Chondrocyte (in vitro differentiated cells): ENCODE results near the gene MLKL. TPM values are rescaled to one million over a fixed set of nuclear protein-coding genes. Genes with fewer than 3 reads are reported as not detected.
"Not testable (repeated sequence)": the region's sequence is repeated elsewhere in the genome, so short reads cannot be mapped to it uniquely, and the experiment has no call there.

Experiments
- DNase-seq: peaks from one replicate; pipeline ENCODE4 v3.0.0; 2021; ENCODE audit warnings: mixed read lengths, low spot score
- H3K27ac Mint-ChIP-seq: one replicate; pipeline ENCODE4 v1.8.0; 2021; ENCODE audit warnings: mild to moderate bottlenecking, moderate library complexity, mixed read lengths; ENCODE audit not compliant: unreplicated experiment
- H3K27me3 Mint-ChIP-seq: 2 replicates; pipeline ENCODE4 v1.8.0; 2021; ENCODE audit warnings: low read depth, mixed read lengths
- H3K36me3 Mint-ChIP-seq: 2 replicates; pipeline ENCODE4 v1.8.0; 2021; ENCODE audit warnings: low read depth, mixed read lengths
- H3K4me1 Mint-ChIP-seq: 2 replicates; pipeline ENCODE4 v1.8.0; 2021; ENCODE audit warnings: low read depth, mild to moderate bottlenecking, mixed read lengths
- H3K4me3 Mint-ChIP-seq: one replicate; pipeline ENCODE4 v1.8.0; 2021; ENCODE audit warnings: mild to moderate bottlenecking, moderate library complexity, mixed read lengths; ENCODE audit not compliant: unreplicated experiment
- H3K9me3 Mint-ChIP-seq: 2 replicates; pipeline ENCODE4 v1.8.0; 2021; ENCODE audit warnings: low read depth, mixed read lengths
- CTCF ChIP-seq: fragments of 200-600 bp; sonication (generic); IDR thresholded peaks from 2 replicates; pipeline ENCODE4 v1.5.0; 2021; ENCODE audit warnings: antibody characterized with exemption, mild to moderate bottlenecking, moderate library complexity
- total RNA-seq: library from RNA; stranded (reverse); gene quantifications from 3 replicates; pipeline ENCODE4 v1.2.1, GENCODE V29; 2021

Gene MLKL
- total RNA-seq, 1 donor from 2014 or later = 2.7 TPM

GRCh38 chr16:74682556-74682955 lies 18.1 kb downstream of the MLKL start:
- H3K36me3 Mint-ChIP-seq = no peaks in the 10 kb centered on the region
- no peaks in the 10 kb centered on the region for H3K9me3 Mint-ChIP-seq
- H3K27me3 Mint-ChIP-seq = no peaks in the 10 kb centered on the region
- TF ChIP-seq CTCF = no peak
- no peak overlapping the region for H3K27ac Mint-ChIP-seq
- no peak for DNase-seq
- peaks cover 2% of the 10 kb centered on the region for H3K4me1 Mint-ChIP-seq
- H3K4me3 Mint-ChIP-seq = no peak overlapping the region

- H3K4me3 Mint-ChIP-seq = no peak overlapping the region
Observed at GRCh38 chr16:74680681-74681080, 20.0 kb downstream of the MLKL start.

GRCh38 chr16:74679983-74680382 lies 20.7 kb downstream of the MLKL start:
- Mint-ChIP-seq H3K27me3 (no peaks in the 10 kb centered on the region), H3K36me3 (no peaks in the 10 kb centered on the region), H3K4me3 (no peak overlapping the region), H3K4me1 (peaks cover 2% of the 10 kb centered on the region), H3K27ac (no peak overlapping the region), H3K9me3 (no peaks in the 10 kb centered on the region)
- no peak for TF ChIP-seq CTCF
- DNase-seq = no peak

More at GRCh38 chr16:74680681-74681080, 20.0 kb downstream of the MLKL start:
- H3K36me3 Mint-ChIP-seq = no peaks in the 10 kb centered on the region
- no peaks in the 10 kb centered on the region for H3K27me3 Mint-ChIP-seq
- DNase-seq = no peak
- H3K9me3 Mint-ChIP-seq = no peaks in the 10 kb centered on the region
- TF ChIP-seq CTCF = no peak
- H3K27ac Mint-ChIP-seq = no peak overlapping the region
- peaks cover 2% of the 10 kb centered on the region for H3K4me1 Mint-ChIP-seq

- Mint-ChIP-seq H3K27me3 (no peaks in the 10 kb centered on the region), H3K9me3 (no peaks in the 10 kb centered on the region), H3K4me1 (peaks cover 2% of the 10 kb centered on the region), H3K27ac (no peak overlapping the region), H3K4me3 (no peak overlapping the region), H3K36me3 (peaks cover 4% of the 10 kb centered on the region)
- DNase-seq = no peak
- no peak for TF ChIP-seq CTCF
Observed at GRCh38 chr16:74677868-74678267, 22.8 kb downstream of the MLKL start.

- no peaks in the 10 kb centered on the region for H3K4me1 Mint-ChIP-seq
- no peak overlapping the region for H3K27ac Mint-ChIP-seq
- no peaks in the 10 kb centered on the region for H3K9me3 Mint-ChIP-seq
- no peak overlapping the region for H3K4me3 Mint-ChIP-seq
- TF ChIP-seq CTCF = no peak
- H3K27me3 Mint-ChIP-seq = no peaks in the 10 kb centered on the region
- DNase-seq = no peak
- H3K36me3 Mint-ChIP-seq = peaks cover 4% of the 10 kb centered on the region
Observed at GRCh38 chr16:74673876-74674275, 26.8 kb downstream of the MLKL start.

- H3K36me3 Mint-ChIP-seq = not testable (repeated sequence)
Observed at GRCh38 chr16:74668877-74669276, 31.8 kb downstream of the MLKL start.

More at GRCh38 chr16:74668877-74669276, 31.8 kb downstream of the MLKL start:
- H3K27ac Mint-ChIP-seq, H3K4me3 Mint-ChIP-seq, H3K9me3 Mint-ChIP-seq, H3K27me3 Mint-ChIP-seq, DNase-seq: not testable (repeated sequence)
- peaks cover 15% of the 10 kb centered on the region for H3K4me1 Mint-ChIP-seq
